Prostate gland (tissue), 2 donors: ENCODE results near the gene SLC35A1. TPM values are rescaled to one million over a fixed set of nuclear protein-coding genes. Genes with fewer than 3 reads are reported as not detected.

Source experiments
- DNase-seq: peaks from one replicate; pipeline ENCODE4 v3.0.0-alpha.2; 2019; ENCODE audit warnings: low spot score
- H3K27ac ChIP-seq, 2 donors: fragments of 200-600 bp; sonication (generic); 2 replicates each; pipeline ENCODE4 v1.5.1; 2017 to 2019
- H3K27me3 ChIP-seq: fragments of 200-600 bp; sonication (generic); replicated peaks from 2 replicates; pipeline ENCODE4 v1.5.1; 2019; ENCODE audit not compliant: insufficient read depth
- H3K36me3 ChIP-seq, 2 donors: fragments of 200-600 bp; sonication (generic); 1 replicate in 1 of 2; 2 replicates in 1 of 2; pipeline versions ENCODE4 v1.5.1 to v1.8.1; 2017 to 2019
- H3K4me1 ChIP-seq: fragments of 200-600 bp; sonication (generic); replicated peaks from 2 replicates; pipeline ENCODE4 v1.5.1; 2019
- H3K4me3 ChIP-seq, 2 donors: fragments of 200-600 bp; sonication (generic); 2 replicates each; pipeline ENCODE4 v1.5.1; 2017 to 2019
- H3K9me3 ChIP-seq: fragments of 200-600 bp; sonication (generic); 2 replicates; pipeline ENCODE4 v1.5.1; 2017
- CTCF ChIP-seq, 4 experiments: fragments of 200-600 bp in 2 of 4; fragments of 450-650 bp in 2 of 4; sonication (generic) in 2 of 4; IDR thresholded peaks; 1 replicate in 3 of 4; 2 replicates in 1 of 4; pipeline ENCODE4 v1.5.1; 2016 to 2019; ENCODE audit warnings: antibody characterized with exemption in 4 of 4, mild to moderate bottlenecking in 2 of 4, moderate library complexity in 2 of 4
- POLR2A ChIP-seq: fragments of 450-650 bp; IDR thresholded peaks from one replicate; pipeline ENCODE4 v1.6.1; 2016; ENCODE audit warnings: antibody characterized with exemption, mild to moderate bottlenecking
- POLR2AphosphoS5 ChIP-seq: sonication (generic); formaldehyde crosslinking; IDR thresholded peaks from one replicate; pipeline ENCODE4 v1.6.1; 2017; ENCODE audit warnings: antibody characterized with exemption
- WGBS: methylation state at CpG from one replicate; pipeline ENCODE4 v1.1.5; 2018; 5-methylcytosine and 5-hydroxymethylcytosine counted together
- intact Hi-C: fragments of 100-400 bp; cut with DNase I; formaldehyde crosslinking; loops from one replicate; pipeline ENCODE4 v1.14.2; 2022
- total RNA-seq, 2 donors: library from RNA; depleted of rRNA; stranded (reverse); fragments of >200 nt; gene quantifications; one replicate each; pipeline ENCODE4 v1.1.0, GENCODE V29; 2016

SLC35A1 gene
- total RNA-seq, 2 donors from 2014 or later: 21.4 to 57.1 TPM

DNA sequence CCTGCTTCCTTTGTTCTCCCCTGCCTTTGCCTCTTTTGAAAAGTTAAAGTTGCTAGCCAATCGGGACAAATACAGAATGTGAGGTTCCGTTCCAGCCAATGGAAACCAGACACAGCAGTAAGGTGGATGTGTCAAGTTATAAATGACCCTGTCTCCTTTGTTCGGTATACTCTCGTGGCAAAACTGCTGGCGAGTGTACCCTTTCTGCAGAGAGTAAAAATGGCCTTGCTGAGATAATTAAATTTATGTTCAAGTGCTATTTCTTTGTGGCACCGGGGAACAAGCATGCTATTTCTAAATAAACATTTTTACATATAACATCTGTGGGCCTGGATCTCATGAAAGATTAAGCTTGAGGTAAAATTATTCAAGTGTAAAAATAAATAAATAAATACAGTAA is 66.8 kb downstream of the SLC35A1 start:
- no peaks in the 10 kb centered on the region for H3K36me3 ChIP-seq
- no peak overlapping the region for H3K27ac ChIP-seq
- 89% methylated on average over 6 of the region's 6 CpGs for WGBS
- no peaks in the 10 kb centered on the region for H3K27me3 ChIP-seq
- intact Hi-C loops: no loop called here
- no peaks in the 10 kb centered on the region for H3K9me3 ChIP-seq
- no peaks in the 10 kb centered on the region for H3K4me1 ChIP-seq
- no peak for TF ChIP-seq CTCF (IDR thresholded peaks at IDR 0.05)
- no peak for TF ChIP-seq POLR2A
- no peak for TF ChIP-seq POLR2AphosphoS5
- DNase-seq: no peak
- no peak overlapping the region for H3K4me3 ChIP-seq

- Histone ChIP-seq H3K27ac (no peak overlapping the region), H3K9me3 (no peaks in the 10 kb centered on the region), H3K27me3 (no peaks in the 10 kb centered on the region), H3K36me3 (no peaks in the 10 kb centered on the region), H3K4me3 (no peak overlapping the region), H3K4me1 (no peaks in the 10 kb centered on the region)
- TF ChIP-seq CTCF (IDR thresholded peaks at IDR 0.05): no peak
- no peak for TF ChIP-seq POLR2A
- TF ChIP-seq POLR2AphosphoS5: no peak
- no peak for DNase-seq
- intact Hi-C loops: no loop called here
- 65% methylated on average over 4 of the region's 4 CpGs for WGBS
Observed at GRCh38 chr6:87540539-87540938, 67.8 kb downstream of the SLC35A1 start.

GRCh38 chr6:87541041-87541440 is 68.3 kb downstream of the SLC35A1 start:
- intact Hi-C loops: no loop called here
- TF ChIP-seq POLR2AphosphoS5 (no peak), CTCF (IDR thresholded peaks at IDR 0.05) (no peak), POLR2A (no peak)
- DNase-seq: no peak
- no peaks in the 10 kb centered on the region for H3K4me1 ChIP-seq
- H3K36me3 ChIP-seq: no peaks in the 10 kb centered on the region
- H3K4me3 ChIP-seq: no peak overlapping the region
- no peaks in the 10 kb centered on the region for H3K9me3 ChIP-seq
- H3K27ac ChIP-seq: no peak overlapping the region
- WGBS: 98% methylated on average over 1 of the region's 1 CpG
- H3K27me3 ChIP-seq: no peaks in the 10 kb centered on the region

- Histone ChIP-seq H3K27me3 (no peaks in the 10 kb centered on the region), H3K27ac (no peak overlapping the region), H3K4me1 (no peaks in the 10 kb centered on the region), H3K36me3 (no peaks in the 10 kb centered on the region), H3K9me3 (no peaks in the 10 kb centered on the region), H3K4me3 (no peak overlapping the region)
- TF ChIP-seq POLR2AphosphoS5 (no peak), POLR2A (no peak), CTCF (IDR thresholded peaks at IDR 0.05) (no peak)
- intact Hi-C loops: no loop called here
- WGBS: 80% methylated on average over 2 of the region's 2 CpGs
- DNase-seq: no peak
Observed at GRCh38 chr6:87541744-87542143, 69.0 kb downstream of the SLC35A1 start.

- H3K9me3 ChIP-seq: no peaks in the 10 kb centered on the region
Observed at GRCh38 chr6:87543696-87544473, 71.1 kb downstream of the SLC35A1 start.

More at GRCh38 chr6:87543696-87544473, 71.1 kb downstream of the SLC35A1 start:
- no peak for TF ChIP-seq POLR2AphosphoS5
- TF ChIP-seq POLR2A: no peak
- TF ChIP-seq CTCF (IDR thresholded peaks at IDR 0.05): no peak
- DNase-seq: no peak
- H3K4me3 ChIP-seq: no peak overlapping the region
- H3K27me3 ChIP-seq: no peaks in the 10 kb centered on the region
- 95% methylated on average over 4 of the region's 4 CpGs for WGBS
- H3K36me3 ChIP-seq: no peaks in the 10 kb centered on the region
- no peaks in the 10 kb centered on the region for H3K4me1 ChIP-seq
- intact Hi-C loops: no loop called here
- H3K27ac ChIP-seq: no peak overlapping the region
